Measurements from ENCODE around the gene BCAT1.
A peak's percentile ranks its signal among the peaks of the same experiment; 100 is the strongest.

The BCAT1 gene

GRCh38 chr12:24948757-24949722 is at the start of gene BCAT1:
Gene BCAT1 (minus strand): TSS chr12:24949101. CDS start chr12:24948932, 169 bp downstream.
- DNase-seq (ENCODE audit: low read depth in 2 of 2) = peak in 1 of 2 donors; percentile 7

GRCh38 chr12:24997970-24998582 is 49.2 kb upstream of the BCAT1 start:
- DNase-seq (ENCODE audit: low read depth in 2 of 2) = no peak

- DNase-seq (ENCODE audit: low read depth in 2 of 2) = no peak
Observed at GRCh38 chr12:24997496-24997895, 48.6 kb upstream of the BCAT1 start.

- no peak for DNase-seq (ENCODE audit: low read depth in 2 of 2)
Observed at GRCh38 chr12:24996820-24997219, 47.9 kb upstream of the BCAT1 start.

GRCh38 chr12:24996102-24996797 is 47.3 kb upstream of the BCAT1 start:
- no peak for DNase-seq (ENCODE audit: low read depth in 2 of 2)

GRCh38 chr12:24993793-24994192 is 44.9 kb upstream of the BCAT1 start:
- no peak for DNase-seq (ENCODE audit: low read depth in 2 of 2)

GRCh38 chr12:24991209-24992049 is 42.5 kb upstream of the BCAT1 start:
- DNase-seq (ENCODE audit: low read depth in 2 of 2) = no peak

- DNase-seq (ENCODE audit: low read depth in 2 of 2) = no peak
Observed at GRCh38 chr12:24989216-24989615, 40.3 kb upstream of the BCAT1 start.

- DNase-seq (ENCODE audit: low read depth in 2 of 2) = no peak
Observed at GRCh38 chr12:24982250-24982649, 33.3 kb upstream of the BCAT1 start.

- no peak for DNase-seq (ENCODE audit: low read depth in 2 of 2)
Observed at GRCh38 chr12:24979976-24980730, 31.3 kb upstream of the BCAT1 start.

- no peak for DNase-seq (ENCODE audit: low read depth in 2 of 2)
Observed at GRCh38 chr12:24979329-24979728, 30.4 kb upstream of the BCAT1 start.

GRCh38 chr12:24977711-24978110 is 28.8 kb upstream of the BCAT1 start:
- no peak for DNase-seq (ENCODE audit: low read depth in 2 of 2)

- DNase-seq (ENCODE audit: low read depth in 2 of 2) = no peak
Observed at GRCh38 chr12:24977060-24977459, 28.2 kb upstream of the BCAT1 start.

- no peak for DNase-seq (ENCODE audit: low read depth in 2 of 2)
Observed at GRCh38 chr12:24975425-24975824, 26.5 kb upstream of the BCAT1 start.

GRCh38 chr12:24974216-24974615 is 25.3 kb upstream of the BCAT1 start:
- DNase-seq (ENCODE audit: low read depth in 2 of 2) = no peak

GRCh38 chr12:24972078-24972477 is 23.2 kb upstream of the BCAT1 start:
- DNase-seq (ENCODE audit: low read depth in 2 of 2) = no peak

- no peak for DNase-seq (ENCODE audit: low read depth in 2 of 2)
Observed at GRCh38 chr12:24970177-24970576, 21.3 kb upstream of the BCAT1 start.

- DNase-seq (ENCODE audit: low read depth in 2 of 2) = no peak
Observed at GRCh38 chr12:24966951-24967564, 18.2 kb upstream of the BCAT1 start.

- no peak for DNase-seq (ENCODE audit: low read depth in 2 of 2)
Observed at GRCh38 chr12:24964342-24964741, 15.4 kb upstream of the BCAT1 start.

- no peak for DNase-seq (ENCODE audit: low read depth in 2 of 2)
Observed at GRCh38 chr12:24960222-24960855, 11.4 kb upstream of the BCAT1 start.

Data from stimulated activated CD8-positive, alpha-beta memory T cell treated with anti-CD3 and anti-CD28 coated beads, Interleukin-2, amount 100 ng/mL, for 1 hour (primary cell).